SK-N-MC (cell line): ENCODE results near the gene ARL14.

ENCODE experiments used
- DNase-seq: peaks from one replicate; pipeline ENCODE4 v3.0.0-alpha.2; 2011; ENCODE audit warnings: low read depth, low spot score
- H3K27ac ChIP-seq: fragments of 200-600 bp; sonication (generic); 2 replicates; pipeline ENCODE4 v1.5.1; 2016; ENCODE audit warnings: mixed run types
- H3K36me3 ChIP-seq: fragments of 200-600 bp; sonication (generic); 2 replicates; pipeline ENCODE4 v1.6.1; 2017; ENCODE audit warnings: antibody characterized with exemption, low read length, mixed read lengths; ENCODE audit not compliant: insufficient read depth
- H3K4me3 ChIP-seq: fragments of 200-600 bp; sonication (generic); 2 replicates; pipeline ENCODE4 v1.5.1; 2016
- H3K9ac ChIP-seq: fragments of 200-600 bp; sonication (generic); 2 replicates; pipeline ENCODE4 v1.8.0; 2017; ENCODE audit warnings: mixed run types, mixed read lengths; ENCODE audit not compliant: insufficient read length
- H3K9me3 ChIP-seq: fragments of 200-600 bp; sonication (generic); 2 replicates; pipeline ENCODE4 v1.6.1; 2017; ENCODE audit warnings: low read depth, mild to moderate bottlenecking, antibody characterized with exemption, low read length, moderate library complexity, mixed read lengths
- EZH2 ChIP-seq: fragments of 200-600 bp; sonication (generic); IDR thresholded peaks from one replicate; pipeline ENCODE4 v1.6.1; 2017; ENCODE audit warnings: antibody characterized with exemption
- FOXP2 ChIP-seq: optimal IDR thresholded peaks from 2 replicates; pipeline ENCODE3; 2011; ENCODE audit warnings: mild to moderate bottlenecking, moderate library complexity; ENCODE audit not compliant: insufficient read depth; ENCODE audit errors: extremely low read length, control extremely low read depth
- POLR2AphosphoS5 ChIP-seq: IDR thresholded peaks from 2 replicates; pipeline ENCODE4 v1.6.1; 2012; ENCODE audit warnings: mild to moderate bottlenecking, low read depth, low read length, borderline replicate concordance

ARL14 gene

GRCh38 chr3:160686955-160687535, 10.1 kb downstream of the ARL14 start:
- H3K9me3 ChIP-seq, result no peaks in the 10 kb centered on the region
- TF ChIP-seq POLR2AphosphoS5 (no peak), FOXP2 (no peak), EZH2 (no peak)
- DNase-seq, result peak; percentile 50

GRCh38 chr3:160691151-160691550, 14.2 kb downstream of the ARL14 start:
- TF ChIP-seq EZH2, result no peak
- no peak for TF ChIP-seq POLR2AphosphoS5
- TF ChIP-seq FOXP2, result no peak
- Histone ChIP-seq H3K36me3 (no peaks in the 10 kb centered on the region), H3K4me3 (no peak overlapping the region), H3K9ac (no peak overlapping the region), H3K27ac (no peak overlapping the region), H3K9me3 (no peaks in the 10 kb centered on the region)
- DNase-seq, result no peak

More at GRCh38 chr3:160686955-160687535, 10.1 kb downstream of the ARL14 start:
- H3K4me3 ChIP-seq, result no peak overlapping the region
- H3K27ac ChIP-seq, result no peak overlapping the region
- H3K36me3 ChIP-seq, result no peaks in the 10 kb centered on the region
- H3K9ac ChIP-seq, result no peak overlapping the region

GRCh38 chr3:160691962-160692361, 15.0 kb downstream of the ARL14 start:
- Histone ChIP-seq H3K9ac (no peak overlapping the region), H3K36me3 (no peaks in the 10 kb centered on the region), H3K9me3 (no peaks in the 10 kb centered on the region), H3K27ac (no peak overlapping the region), H3K4me3 (no peak overlapping the region)
- no peak for DNase-seq
- TF ChIP-seq POLR2AphosphoS5, result no peak
- no peak for TF ChIP-seq FOXP2
- TF ChIP-seq EZH2, result no peak

- Histone ChIP-seq H3K27ac (no peak overlapping the region), H3K4me3 (no peak overlapping the region), H3K36me3 (no peaks in the 10 kb centered on the region), H3K9ac (no peak overlapping the region), H3K9me3 (no peaks in the 10 kb centered on the region)
- no peak for TF ChIP-seq EZH2
- TF ChIP-seq POLR2AphosphoS5, result no peak
- TF ChIP-seq FOXP2, result no peak
- no peak for DNase-seq
Observed at GRCh38 chr3:160693191-160693590, 16.2 kb downstream of the ARL14 start.

- no peak for DNase-seq
- H3K4me3 ChIP-seq, result no peak overlapping the region
- H3K27ac ChIP-seq, result no peak overlapping the region
- no peaks in the 10 kb centered on the region for H3K9me3 ChIP-seq
- H3K36me3 ChIP-seq, result no peaks in the 10 kb centered on the region
- no peak overlapping the region for H3K9ac ChIP-seq
- no peak for TF ChIP-seq EZH2
- no peak for TF ChIP-seq POLR2AphosphoS5
- TF ChIP-seq FOXP2, result no peak
Observed at GRCh38 chr3:160694345-160694744, 17.4 kb downstream of the ARL14 start.

GRCh38 chr3:160695003-160695402, 18.0 kb downstream of the ARL14 start:
- no peaks in the 10 kb centered on the region for H3K36me3 ChIP-seq
- H3K4me3 ChIP-seq, result no peak overlapping the region

GRCh38 chr3:160695915-160696327, 19.0 kb downstream of the ARL14 start:
- peak; percentile 65 for DNase-seq
- Histone ChIP-seq H3K27ac (no peak overlapping the region), H3K9ac (no peak overlapping the region), H3K36me3 (no peaks in the 10 kb centered on the region), H3K9me3 (no peaks in the 10 kb centered on the region), H3K4me3 (no peak overlapping the region)
- TF ChIP-seq POLR2AphosphoS5, result no peak
- TF ChIP-seq EZH2, result no peak
- no peak for TF ChIP-seq FOXP2

More at GRCh38 chr3:160695003-160695402, 18.0 kb downstream of the ARL14 start:
- no peak for TF ChIP-seq FOXP2
- no peak for TF ChIP-seq EZH2
- TF ChIP-seq POLR2AphosphoS5, result no peak
- Histone ChIP-seq H3K9me3 (no peaks in the 10 kb centered on the region), H3K27ac (no peak overlapping the region), H3K9ac (no peak overlapping the region)
- DNase-seq, result no peak

GRCh38 chr3:160697637-160698380, 20.8 kb downstream of the ARL14 start:
- H3K9me3 ChIP-seq, result no peaks in the 10 kb centered on the region
- TF ChIP-seq EZH2 (no peak), FOXP2 (no peak), POLR2AphosphoS5 (no peak)
- no peak overlapping the region for H3K4me3 ChIP-seq
- peak; percentile 39 for DNase-seq
- H3K27ac ChIP-seq, result no peak overlapping the region
- H3K36me3 ChIP-seq, result no peaks in the 10 kb centered on the region
- no peak overlapping the region for H3K9ac ChIP-seq
